DOHH2 (cell line): ENCODE measurements around the gene ZG16.

Source experiments
- EZH2phosphoT487 ChIP-seq: fragments of 200-600 bp; sonication (generic); IDR thresholded peaks from 2 replicates; pipeline ENCODE4 v1.6.1; 2017; ENCODE audit warnings: borderline replicate concordance, mild to moderate bottlenecking, antibody characterized with exemption, low read length, moderate library complexity, mixed read lengths
- TF ChIP-seq, protein P1 (sequence below): fragments of 200-600 bp; sonication (generic); IDR thresholded peaks from one replicate; pipeline ENCODE4 v1.5.1; 2014; ENCODE audit warnings: antibody characterized with exemption, mild to moderate bottlenecking, low read depth, low read length; ENCODE audit not compliant: poor library complexity, severe bottlenecking

DNA sequence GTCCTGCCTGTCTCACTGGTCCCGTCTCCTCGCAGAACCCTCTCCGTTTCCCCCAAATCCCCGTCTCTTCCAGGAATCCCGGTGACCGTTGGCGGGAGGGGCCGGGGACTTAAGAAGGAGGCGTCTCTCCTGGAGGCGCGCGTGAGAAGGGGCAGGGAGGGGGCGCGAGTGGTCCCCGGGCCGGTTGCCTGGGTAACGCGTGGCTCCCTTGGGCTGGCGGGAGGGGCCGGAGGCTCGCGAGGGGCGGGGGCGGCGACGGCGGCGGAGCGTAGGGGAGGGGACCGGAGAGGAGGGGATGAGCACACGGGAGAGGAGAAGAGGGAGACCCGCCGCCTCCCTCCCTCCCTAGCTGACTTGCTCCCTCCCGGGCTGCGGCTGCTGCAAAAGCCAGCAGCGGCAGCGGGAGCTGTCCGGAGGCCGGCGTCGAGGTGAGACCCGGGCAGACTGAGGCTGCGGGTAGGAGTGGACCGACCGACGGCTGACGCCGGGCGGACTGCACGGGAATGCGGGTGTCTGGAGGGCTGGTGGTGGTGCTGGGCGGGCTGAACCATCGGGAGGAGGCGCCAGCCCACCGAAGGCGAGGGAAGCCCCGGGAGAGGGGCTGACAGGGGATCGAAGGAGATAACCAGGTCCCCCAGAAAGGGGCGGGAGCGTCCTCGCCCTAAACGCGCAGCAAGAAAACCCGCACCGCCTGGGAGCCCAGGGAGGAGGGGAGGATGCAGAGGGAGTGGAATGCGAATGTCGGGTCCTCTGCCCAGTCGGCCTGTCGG lies 34.0 kb downstream of the ZG16 start, which contains the start of gene PRRT2:
- TF ChIP-seq, protein P1, sequence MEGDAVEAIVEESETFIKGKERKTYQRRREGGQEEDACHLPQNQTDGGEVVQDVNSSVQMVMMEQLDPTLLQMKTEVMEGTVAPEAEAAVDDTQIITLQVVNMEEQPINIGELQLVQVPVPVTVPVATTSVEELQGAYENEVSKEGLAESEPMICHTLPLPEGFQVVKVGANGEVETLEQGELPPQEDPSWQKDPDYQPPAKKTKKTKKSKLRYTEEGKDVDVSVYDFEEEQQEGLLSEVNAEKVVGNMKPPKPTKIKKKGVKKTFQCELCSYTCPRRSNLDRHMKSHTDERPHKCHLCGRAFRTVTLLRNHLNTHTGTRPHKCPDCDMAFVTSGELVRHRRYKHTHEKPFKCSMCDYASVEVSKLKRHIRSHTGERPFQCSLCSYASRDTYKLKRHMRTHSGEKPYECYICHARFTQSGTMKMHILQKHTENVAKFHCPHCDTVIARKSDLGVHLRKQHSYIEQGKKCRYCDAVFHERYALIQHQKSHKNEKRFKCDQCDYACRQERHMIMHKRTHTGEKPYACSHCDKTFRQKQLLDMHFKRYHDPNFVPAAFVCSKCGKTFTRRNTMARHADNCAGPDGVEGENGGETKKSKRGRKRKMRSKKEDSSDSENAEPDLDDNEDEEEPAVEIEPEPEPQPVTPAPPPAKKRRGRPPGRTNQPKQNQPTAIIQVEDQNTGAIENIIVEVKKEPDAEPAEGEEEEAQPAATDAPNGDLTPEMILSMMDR: no peak
- TF ChIP-seq EZH2phosphoT487: no peak
